Stimulated activated CD4-positive, alpha-beta T cell treated with anti-CD3 and anti-CD28 coated beads, Interleukin-15, amount 100 ng/mL, for 48 hours (primary cell): ENCODE data around the gene TMEM25.

ENCODE experiments used
- DNase-seq, 2 donors: peaks; one replicate each; pipeline ENCODE4 v3.0.0-alpha.2; 2020; ENCODE audit warnings: low read depth in 2 of 2

The TMEM25 gene

DNA sequence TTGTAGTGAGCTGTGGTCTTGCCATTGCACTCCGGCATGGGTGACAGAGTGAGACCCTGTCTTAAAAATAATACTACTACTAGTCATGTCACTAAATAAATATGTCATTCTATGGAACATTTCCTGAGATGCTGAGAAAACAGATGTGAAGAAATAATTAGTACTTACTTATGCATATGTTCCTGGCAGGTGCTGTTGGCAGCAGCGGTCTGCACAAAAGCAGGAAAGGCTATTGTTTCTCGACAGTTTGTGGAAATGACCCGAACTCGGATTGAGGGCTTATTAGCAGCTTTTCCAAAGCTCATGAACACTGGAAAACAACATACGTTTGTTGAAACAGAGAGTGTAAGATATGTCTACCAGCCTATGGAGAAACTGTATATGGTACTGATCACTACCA, 50.1 kb downstream of the TMEM25 start:
- DNase-seq: no peak
